ENCODE data around the gene GC. TPM values are rescaled to one million over a fixed set of nuclear protein-coding genes. Genes with fewer than 3 reads are reported as not detected.
"Not testable (repeated sequence)": the region's sequence is repeated elsewhere in the genome, so short reads cannot be mapped to it uniquely, and the experiment has no call there.

GC gene
- total RNA-seq, 1 experiment from 2014 or later, result not detected

DNA sequence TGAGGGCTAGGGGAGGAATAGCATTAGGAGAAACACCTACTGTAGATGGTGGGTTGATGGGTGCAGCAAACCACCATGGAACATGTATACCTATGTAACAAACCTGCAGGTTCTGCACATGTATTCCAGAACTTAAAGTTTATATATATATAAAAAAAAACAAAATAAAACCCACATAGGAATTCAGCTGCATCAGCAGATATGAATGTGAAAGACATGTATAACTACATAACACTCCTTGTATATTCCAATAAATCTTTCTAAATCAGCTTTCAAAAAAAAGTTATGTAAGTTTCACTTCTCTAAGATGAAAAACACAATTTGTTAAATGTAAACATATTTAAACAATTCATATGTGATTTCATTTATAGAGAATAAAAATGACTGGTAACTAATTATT lies 6.0 kb downstream of the GC start:
- H3K27me3 ChIP-seq (ENCODE audit: control insufficient read depth, insufficient read depth, low read length), result no peaks in the 10 kb centered on the region
- DNase-seq, result no peak
- no peaks in the 10 kb centered on the region for H3K36me3 ChIP-seq (replicated peaks; ENCODE audit: control insufficient read depth, insufficient read depth, low read length)
- no peak overlapping the region for H3K4me3 ChIP-seq (ENCODE audit: insufficient read depth, low read depth, low read length)

DNA sequence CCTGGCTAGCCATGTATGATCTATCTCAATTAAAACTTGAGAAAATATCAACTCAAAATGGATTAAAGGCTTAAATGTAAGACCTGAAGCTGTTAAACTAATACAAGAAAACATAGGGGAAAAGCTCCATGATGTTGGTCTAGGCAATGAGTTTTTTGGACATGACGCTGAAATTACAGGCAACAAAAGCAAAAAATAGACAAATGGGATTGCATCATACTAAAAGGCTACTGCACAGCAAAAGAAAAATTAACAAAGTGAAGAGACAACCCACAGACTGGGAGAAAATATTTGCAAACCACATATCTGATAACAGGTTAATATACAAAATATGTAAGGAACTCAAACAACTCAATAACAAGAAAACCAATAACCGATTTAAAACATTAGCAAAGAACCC lies 8.4 kb downstream of the GC start:
- H3K36me3 ChIP-seq (replicated peaks; ENCODE audit: control insufficient read depth, insufficient read depth, low read length), result no peaks in the 10 kb centered on the region
- H3K27me3 ChIP-seq (ENCODE audit: control insufficient read depth, insufficient read depth, low read length), result no peaks in the 10 kb centered on the region
- no peak overlapping the region for H3K4me3 ChIP-seq (ENCODE audit: insufficient read depth, low read depth, low read length)
- no peak for DNase-seq

- no peaks in the 10 kb centered on the region for H3K27me3 ChIP-seq (ENCODE audit: control insufficient read depth, insufficient read depth, low read length)
- H3K36me3 ChIP-seq (replicated peaks; ENCODE audit: control insufficient read depth, insufficient read depth, low read length), result no peaks in the 10 kb centered on the region
- no peak for DNase-seq
- no peak overlapping the region for H3K4me3 ChIP-seq (ENCODE audit: insufficient read depth, low read depth, low read length)
Measured at GRCh38 chr4:71774136-71774535, 9.7 kb downstream of the GC start.

DNA sequence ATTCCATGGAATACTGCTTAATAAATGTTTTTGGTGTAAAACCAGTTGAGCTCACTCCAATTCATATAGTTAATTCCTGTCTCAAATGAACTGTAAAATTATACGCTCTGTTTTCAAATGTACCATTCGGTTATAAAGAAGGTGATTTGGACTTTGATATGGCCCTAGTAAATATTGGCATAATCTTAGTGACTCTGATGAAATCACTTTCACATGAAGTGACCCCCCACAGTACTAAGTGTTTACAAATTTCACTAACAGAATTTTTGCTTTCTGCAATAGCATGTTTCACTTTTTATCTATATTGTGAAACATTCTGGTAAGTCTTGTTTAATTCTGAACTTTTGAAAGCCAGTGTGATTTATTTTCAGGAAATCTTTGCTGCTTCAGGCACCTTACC lies 10.9 kb downstream of the GC start:
- Histone ChIP-seq H3K27me3 (ENCODE audit: control insufficient read depth, insufficient read depth, low read length) (no peaks in the 10 kb centered on the region), H3K4me3 (ENCODE audit: insufficient read depth, low read depth, low read length) (no peak overlapping the region), H3K36me3 (replicated peaks; ENCODE audit: control insufficient read depth, insufficient read depth, low read length) (no peaks in the 10 kb centered on the region)
- no peak for DNase-seq

- no peaks in the 10 kb centered on the region for H3K27me3 ChIP-seq (ENCODE audit: control insufficient read depth, insufficient read depth, low read length)
- no peaks in the 10 kb centered on the region for H3K36me3 ChIP-seq (replicated peaks; ENCODE audit: control insufficient read depth, insufficient read depth, low read length)
- DNase-seq, result no peak
- H3K4me3 ChIP-seq (ENCODE audit: insufficient read depth, low read depth, low read length), result no peak overlapping the region
Measured at GRCh38 chr4:71772592-71772991, 11.3 kb downstream of the GC start.

GRCh38 chr4:71771613-71772012 lies 12.3 kb downstream of the GC start:
- H3K36me3 ChIP-seq (replicated peaks; ENCODE audit: control insufficient read depth, insufficient read depth, low read length), result no peaks in the 10 kb centered on the region
- DNase-seq, result no peak
- H3K4me3 ChIP-seq (ENCODE audit: insufficient read depth, low read depth, low read length), result no peak overlapping the region

GRCh38 chr4:71769434-71769833 lies 14.4 kb downstream of the GC start:
- no peak overlapping the region for H3K4me3 ChIP-seq (ENCODE audit: insufficient read depth, low read depth, low read length)
- no peak for DNase-seq
- no peaks in the 10 kb centered on the region for H3K36me3 ChIP-seq (replicated peaks; ENCODE audit: control insufficient read depth, insufficient read depth, low read length)

More at GRCh38 chr4:71771613-71772012, 12.3 kb downstream of the GC start:
- H3K27me3 ChIP-seq (ENCODE audit: control insufficient read depth, insufficient read depth, low read length), result no peaks in the 10 kb centered on the region

GRCh38 chr4:71768123-71768522 lies 15.8 kb downstream of the GC start:
- Histone ChIP-seq H3K36me3 (replicated peaks; ENCODE audit: control insufficient read depth, insufficient read depth, low read length) (no peaks in the 10 kb centered on the region), H3K4me3 (ENCODE audit: insufficient read depth, low read depth, low read length) (no peak overlapping the region), H3K27me3 (ENCODE audit: control insufficient read depth, insufficient read depth, low read length) (no peaks in the 10 kb centered on the region)
- DNase-seq, result no peak

More at GRCh38 chr4:71769434-71769833, 14.4 kb downstream of the GC start:
- H3K27me3 ChIP-seq (ENCODE audit: control insufficient read depth, insufficient read depth, low read length), result no peaks in the 10 kb centered on the region

GRCh38 chr4:71765821-71766383 lies 18.0 kb downstream of the GC start:
- no peak for DNase-seq
- H3K36me3 ChIP-seq (replicated peaks; ENCODE audit: control insufficient read depth, insufficient read depth, low read length), result no peaks in the 10 kb centered on the region
- no peaks in the 10 kb centered on the region for H3K27me3 ChIP-seq (ENCODE audit: control insufficient read depth, insufficient read depth, low read length)
- H3K4me3 ChIP-seq (ENCODE audit: insufficient read depth, low read depth, low read length), result no peak overlapping the region

GRCh38 chr4:71765350-71765749 lies 18.5 kb downstream of the GC start:
- no peaks in the 10 kb centered on the region for H3K36me3 ChIP-seq (replicated peaks; ENCODE audit: control insufficient read depth, insufficient read depth, low read length)
- H3K27me3 ChIP-seq (ENCODE audit: control insufficient read depth, insufficient read depth, low read length), result no peaks in the 10 kb centered on the region
- DNase-seq, result no peak
- H3K4me3 ChIP-seq (ENCODE audit: insufficient read depth, low read depth, low read length), result no peak overlapping the region

GRCh38 chr4:71752383-71753042 lies 31.4 kb downstream of the GC start:
- H3K4me3 ChIP-seq (ENCODE audit: insufficient read depth, low read depth, low read length), result no peak overlapping the region
- no peak for DNase-seq
- no peaks in the 10 kb centered on the region for H3K27me3 ChIP-seq (ENCODE audit: control insufficient read depth, insufficient read depth, low read length)
- no peaks in the 10 kb centered on the region for H3K36me3 ChIP-seq (replicated peaks; ENCODE audit: control insufficient read depth, insufficient read depth, low read length)

- Histone ChIP-seq H3K27me3 (ENCODE audit: control insufficient read depth, insufficient read depth, low read length) (no peaks in the 10 kb centered on the region), H3K4me3 (ENCODE audit: insufficient read depth, low read depth, low read length) (no peak overlapping the region), H3K36me3 (replicated peaks; ENCODE audit: control insufficient read depth, insufficient read depth, low read length) (no peaks in the 10 kb centered on the region)
- no peak for DNase-seq
Measured at GRCh38 chr4:71749008-71749594, 34.8 kb downstream of the GC start.

- H3K27me3 ChIP-seq (ENCODE audit: control insufficient read depth, insufficient read depth, low read length), result no peaks in the 10 kb centered on the region
- H3K36me3 ChIP-seq (replicated peaks; ENCODE audit: control insufficient read depth, insufficient read depth, low read length), result no peaks in the 10 kb centered on the region
- no peak for DNase-seq
- no peak overlapping the region for H3K4me3 ChIP-seq (ENCODE audit: insufficient read depth, low read depth, low read length)
Measured at GRCh38 chr4:71746379-71746778, 37.5 kb downstream of the GC start.

DNA sequence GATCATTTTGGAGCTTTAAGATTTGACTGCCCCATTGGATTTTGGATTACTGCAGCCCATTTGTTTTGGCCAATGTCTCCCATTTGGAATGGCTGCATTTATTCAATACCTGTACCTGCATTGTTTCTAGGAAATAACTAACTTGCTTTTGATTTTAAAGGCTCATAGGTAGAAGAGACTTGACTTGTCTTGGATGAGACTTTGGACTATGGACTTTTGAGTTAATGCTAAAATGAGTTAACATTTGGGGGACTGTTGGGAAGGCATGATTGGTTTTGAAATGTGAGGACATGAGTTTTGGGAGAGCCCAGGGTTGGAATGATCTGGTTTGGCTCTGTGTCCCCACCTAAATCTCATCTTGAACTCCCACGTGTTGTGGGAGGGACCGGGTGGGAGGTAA lies 45.1 kb downstream of the GC start:
- DNase-seq; H3K27me3 ChIP-seq (ENCODE audit: control insufficient read depth, insufficient read depth, low read length); H3K36me3 ChIP-seq (replicated peaks; ENCODE audit: control insufficient read depth, insufficient read depth, low read length); H3K4me3 ChIP-seq (ENCODE audit: insufficient read depth, low read depth, low read length): not testable (repeated sequence)

DNA sequence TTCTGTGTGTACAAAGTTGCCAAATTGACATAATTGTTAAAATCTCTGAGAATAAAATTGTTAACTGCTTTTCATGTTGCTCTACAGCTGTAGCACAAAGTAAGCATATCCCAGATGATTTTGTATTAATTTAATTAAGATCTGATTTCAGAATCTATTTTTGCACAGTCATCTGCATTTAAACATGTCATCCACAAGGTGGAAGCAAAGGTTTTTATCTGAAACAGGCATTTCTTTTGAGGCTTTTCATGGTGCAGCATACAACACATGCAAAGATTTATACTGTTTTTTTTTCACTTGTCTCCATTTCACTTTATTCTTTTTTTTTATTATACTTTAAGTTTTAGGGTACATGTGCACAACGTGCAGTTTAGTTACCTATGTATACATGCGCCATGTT lies 51.2 kb downstream of the GC start:
- H3K27me3 ChIP-seq (ENCODE audit: control insufficient read depth, insufficient read depth, low read length), result no peaks in the 10 kb centered on the region
- H3K36me3 ChIP-seq (replicated peaks; ENCODE audit: control insufficient read depth, insufficient read depth, low read length), result no peaks in the 10 kb centered on the region
- DNase-seq, result peak; percentile 16
- no peak overlapping the region for H3K4me3 ChIP-seq (ENCODE audit: insufficient read depth, low read depth, low read length)

Data from H7 (cell line).